Stimulated activated effector memory CD8-positive, alpha-beta T cell treated with anti-CD3 and anti-CD28 coated beads, Interleukin-12 subunit alpha, Interleukin-12 subunit beta, amount 100 ng/mL, for 72 hours (primary cell): Measurements from ENCODE around the gene TMEM132A.
A peak's percentile ranks its signal among the peaks of the same experiment; 100 is the strongest.
"Not testable (repeated sequence)": the region's sequence is repeated elsewhere in the genome, so short reads cannot be mapped to it uniquely, and the experiment has no call there.

Experiments
- ATAC-seq: fragments of 150-1000 bp; cut with Tn5 transposase; 2 replicates; pipeline ENCODE4 v1.10.0; 2021
- DNase-seq, 2 donors: peaks; one replicate each; pipeline ENCODE4 v3.0.0; 2021 to 2022; ENCODE audit warnings: low spot score in 2 of 2
- H3K27ac Mint-ChIP-seq: one replicate; pipeline ENCODE4 v1.8.0; 2022; ENCODE audit warnings: mild to moderate bottlenecking, mixed read lengths
- H3K36me3 Mint-ChIP-seq: one replicate; pipeline ENCODE4 v1.8.0; 2022; ENCODE audit warnings: mild to moderate bottlenecking, mixed read lengths
- H3K4me1 Mint-ChIP-seq: one replicate; pipeline ENCODE4 v1.8.0; 2022; ENCODE audit warnings: mixed read lengths
- H3K4me3 Mint-ChIP-seq: one replicate; pipeline ENCODE4 v1.8.0; 2022; ENCODE audit warnings: mild to moderate bottlenecking, mixed read lengths
- H3K9me3 Mint-ChIP-seq: one replicate; pipeline ENCODE4 v1.8.0; 2022; ENCODE audit warnings: mixed read lengths

Gene TMEM132A

GRCh38 chr11:60899046-60899936, 25.0 kb upstream of the TMEM132A start:
- no peak for DNase-seq
- H3K27ac Mint-ChIP-seq: no peak overlapping the region
- ATAC-seq: peak; percentile 76
- no peak overlapping the region for H3K4me3 Mint-ChIP-seq
- H3K4me1 Mint-ChIP-seq: peaks cover 17% of the 10 kb centered on the region
- H3K9me3 Mint-ChIP-seq: no peaks in the 10 kb centered on the region
- peaks cover 98% of the 10 kb centered on the region for H3K36me3 Mint-ChIP-seq

- Mint-ChIP-seq H3K4me1 (peaks cover 21% of the 10 kb centered on the region), H3K27ac (no peak overlapping the region), H3K9me3 (no peaks in the 10 kb centered on the region), H3K4me3 (no peak overlapping the region), H3K36me3 (peaks cover 91% of the 10 kb centered on the region)
- ATAC-seq: no peak
- DNase-seq: no peak
Observed at GRCh38 chr11:60899977-60900376, 24.3 kb upstream of the TMEM132A start.

GRCh38 chr11:60900673-60901404, 23.4 kb upstream of the TMEM132A start:
- no peak overlapping the region for H3K27ac Mint-ChIP-seq
- ATAC-seq: no peak

GRCh38 chr11:60902625-60903024, 21.6 kb upstream of the TMEM132A start:
- H3K4me3 Mint-ChIP-seq: no peak overlapping the region
- peaks cover 29% of the 10 kb centered on the region for H3K4me1 Mint-ChIP-seq
- H3K9me3 Mint-ChIP-seq: no peaks in the 10 kb centered on the region
- H3K36me3 Mint-ChIP-seq: peaks cover 71% of the 10 kb centered on the region
- ATAC-seq (no peak), DNase-seq (no peak)
- peak overlapping the region; percentile 26 for H3K27ac Mint-ChIP-seq

More at GRCh38 chr11:60900673-60901404, 23.4 kb upstream of the TMEM132A start:
- DNase-seq: no peak
- H3K4me3 Mint-ChIP-seq: no peak overlapping the region
- peaks cover 29% of the 10 kb centered on the region for H3K4me1 Mint-ChIP-seq
- H3K36me3 Mint-ChIP-seq: peaks cover 82% of the 10 kb centered on the region
- H3K9me3 Mint-ChIP-seq: no peaks in the 10 kb centered on the region

- peaks cover 47% of the 10 kb centered on the region for H3K36me3 Mint-ChIP-seq
- H3K9me3 Mint-ChIP-seq: no peaks in the 10 kb centered on the region
- H3K4me1 Mint-ChIP-seq: peaks cover 35% of the 10 kb centered on the region
- no peak for ATAC-seq
- peak overlapping the region; percentile 86 for H3K4me3 Mint-ChIP-seq
- DNase-seq: no peak
- H3K27ac Mint-ChIP-seq: peak overlapping the region; percentile 94
Observed at GRCh38 chr11:60905047-60905446, 19.2 kb upstream of the TMEM132A start.

- H3K27ac Mint-ChIP-seq: peak overlapping the region; percentile 94
- ATAC-seq: peak; percentile 31
- no peak for DNase-seq
- peaks cover 41% of the 10 kb centered on the region for H3K36me3 Mint-ChIP-seq
- H3K9me3 Mint-ChIP-seq: no peaks in the 10 kb centered on the region
- peak overlapping the region; percentile 86 for H3K4me3 Mint-ChIP-seq
- H3K4me1 Mint-ChIP-seq: peaks cover 40% of the 10 kb centered on the region
Observed at GRCh38 chr11:60905551-60906113, 18.6 kb upstream of the TMEM132A start.

GRCh38 chr11:60906132-60906972, 17.9 kb upstream of the TMEM132A start, which contains the start of gene PRPF19:
PRPF19 (minus strand) TSS chr11:60906585; CDS start chr11:60906382, 203 bp downstream.
- no peaks in the 10 kb centered on the region for H3K9me3 Mint-ChIP-seq
- peaks cover 42% of the 10 kb centered on the region for H3K4me1 Mint-ChIP-seq
- DNase-seq: peak; percentile 100
- H3K36me3 Mint-ChIP-seq: peaks cover 34% of the 10 kb centered on the region
- ATAC-seq: peak; percentile 94
- H3K27ac Mint-ChIP-seq: peak within 1 kb of the TSS; percentile 94
- H3K4me3 Mint-ChIP-seq: peak within 1 kb of the TSS; percentile 86

GRCh38 chr11:60908803-60909202, 15.5 kb upstream of the TMEM132A start:
- H3K4me3 Mint-ChIP-seq: no peak overlapping the region
- ATAC-seq (no peak), DNase-seq (no peak)
- H3K36me3 Mint-ChIP-seq: peaks cover 10% of the 10 kb centered on the region
- H3K27ac Mint-ChIP-seq: peak overlapping the region; percentile 6
- no peaks in the 10 kb centered on the region for H3K9me3 Mint-ChIP-seq
- peaks cover 51% of the 10 kb centered on the region for H3K4me1 Mint-ChIP-seq

- H3K4me1 Mint-ChIP-seq: peaks cover 47% of the 10 kb centered on the region
- DNase-seq, ATAC-seq, H3K9me3 Mint-ChIP-seq, H3K4me3 Mint-ChIP-seq: not testable (repeated sequence)
- H3K36me3 Mint-ChIP-seq: peaks cover 15% of the 10 kb centered on the region
- peak overlapping the region; percentile 6 for H3K27ac Mint-ChIP-seq
Observed at GRCh38 chr11:60909680-60910280, 14.5 kb upstream of the TMEM132A start.

- no peak for DNase-seq
- Mint-ChIP-seq H3K4me1 (peaks cover 49% of the 10 kb centered on the region), H3K4me3 (no peak overlapping the region), H3K27ac (no peak overlapping the region), H3K9me3 (no peaks in the 10 kb centered on the region), H3K36me3 (peaks cover 18% of the 10 kb centered on the region)
- ATAC-seq: no peak
Observed at GRCh38 chr11:60910281-60910687, 14.0 kb upstream of the TMEM132A start.

- H3K36me3 Mint-ChIP-seq: peaks cover 21% of the 10 kb centered on the region
- DNase-seq (no peak), ATAC-seq (no peak)
- peak overlapping the region; percentile 24 for H3K27ac Mint-ChIP-seq
- peaks cover 49% of the 10 kb centered on the region for H3K4me1 Mint-ChIP-seq
- no peak overlapping the region for H3K4me3 Mint-ChIP-seq
- no peaks in the 10 kb centered on the region for H3K9me3 Mint-ChIP-seq
Observed at GRCh38 chr11:60910711-60911380, 13.4 kb upstream of the TMEM132A start.

- ATAC-seq: no peak
Observed at GRCh38 chr11:60912223-60912850, 11.9 kb upstream of the TMEM132A start.

GRCh38 chr11:60912851-60913528, 11.3 kb upstream of the TMEM132A start:
- peaks cover 18% of the 10 kb centered on the region for H3K36me3 Mint-ChIP-seq
- H3K4me3 Mint-ChIP-seq: peak overlapping the region; percentile 96
- ATAC-seq: no peak
- DNase-seq: no peak
- peak overlapping the region; percentile 97 for H3K27ac Mint-ChIP-seq
- H3K4me1 Mint-ChIP-seq: peaks cover 65% of the 10 kb centered on the region
- H3K9me3 Mint-ChIP-seq: no peaks in the 10 kb centered on the region

More at GRCh38 chr11:60912223-60912850, 11.9 kb upstream of the TMEM132A start:
- Mint-ChIP-seq H3K4me3 (peak overlapping the region; percentile 96), H3K4me1 (peaks cover 64% of the 10 kb centered on the region), H3K36me3 (peaks cover 18% of the 10 kb centered on the region), H3K9me3 (no peaks in the 10 kb centered on the region), H3K27ac (peak overlapping the region; percentile 77)
- DNase-seq: peak in 1 of 2 donors; percentile 56
